Memory B cell (primary cell): ENCODE measurements around the gene MT3.
A peak's percentile ranks its signal among the peaks of the same experiment; 100 is the strongest.
"Not testable (repeated sequence)": the region's sequence is repeated elsewhere in the genome, so short reads cannot be mapped to it uniquely, and the experiment has no call there.

Experiments
- ATAC-seq: fragments of 150-1000 bp; cut with Tn5 transposase; 2 replicates; pipeline ENCODE4 v1.10.0; 2021; ENCODE audit warnings: low read depth, mild to moderate bottlenecking, moderate library complexity
- DNase-seq, 2 donors: peaks; one replicate each; pipeline ENCODE4 v3.0.0; 2022; ENCODE audit warnings: low spot score in 2 of 2
- H3K27ac Mint-ChIP-seq: one replicate; pipeline ENCODE4 v1.8.0; 2022; ENCODE audit warnings: mild to moderate bottlenecking, moderate library complexity, mixed read lengths
- H3K27me3 Mint-ChIP-seq: one replicate; pipeline ENCODE4 v1.8.0; 2022; ENCODE audit warnings: mixed read lengths
- H3K36me3 Mint-ChIP-seq: one replicate; pipeline ENCODE4 v1.8.0; 2022; ENCODE audit warnings: mild to moderate bottlenecking, mixed read lengths
- H3K4me1 Mint-ChIP-seq: one replicate; pipeline ENCODE4 v1.8.0; 2022; ENCODE audit warnings: mixed read lengths
- H3K4me3 Mint-ChIP-seq: one replicate; pipeline ENCODE4 v1.8.0; 2022; ENCODE audit warnings: mild to moderate bottlenecking, moderate library complexity, mixed read lengths
- H3K9me3 Mint-ChIP-seq: one replicate; pipeline ENCODE4 v1.8.0; 2022; ENCODE audit warnings: mixed read lengths

Gene MT3

GRCh38 chr16:56609463-56609921, 20.2 kb downstream of the MT3 start:
- peak overlapping the region; percentile 92 for H3K4me3 Mint-ChIP-seq
- DNase-seq (peak; percentile 63 to 77), ATAC-seq (peak; percentile 75)
- peaks cover 26% of the 10 kb centered on the region for H3K4me1 Mint-ChIP-seq
- peak overlapping the region; percentile 86 for H3K27ac Mint-ChIP-seq
- H3K27me3 Mint-ChIP-seq: no peaks in the 10 kb centered on the region
- no peaks in the 10 kb centered on the region for H3K36me3 Mint-ChIP-seq
- H3K9me3 Mint-ChIP-seq: no peaks in the 10 kb centered on the region

GRCh38 chr16:56610017-56610608, 20.8 kb downstream of the MT3 start:
- H3K27ac Mint-ChIP-seq: peak overlapping the region; percentile 86
- H3K4me3 Mint-ChIP-seq: peak overlapping the region; percentile 92
- no peaks in the 10 kb centered on the region for H3K27me3 Mint-ChIP-seq
- peaks cover 26% of the 10 kb centered on the region for H3K4me1 Mint-ChIP-seq
- ATAC-seq (peak; percentile 57), DNase-seq (peak in 1 of 2 donors; percentile 26)
- H3K9me3 Mint-ChIP-seq: no peaks in the 10 kb centered on the region
- no peaks in the 10 kb centered on the region for H3K36me3 Mint-ChIP-seq

GRCh38 chr16:56610609-56611111, 21.3 kb downstream of the MT3 start:
- Mint-ChIP-seq H3K36me3 (no peaks in the 10 kb centered on the region), H3K4me1 (peaks cover 26% of the 10 kb centered on the region), H3K4me3 (peak overlapping the region; percentile 72), H3K27me3 (no peaks in the 10 kb centered on the region), H3K9me3 (no peaks in the 10 kb centered on the region), H3K27ac (peak overlapping the region; percentile 86)
- ATAC-seq (no peak), DNase-seq (no peak)

- Mint-ChIP-seq H3K9me3 (no peaks in the 10 kb centered on the region), H3K27me3 (no peaks in the 10 kb centered on the region), H3K36me3 (no peaks in the 10 kb centered on the region), H3K4me1 (peaks cover 26% of the 10 kb centered on the region), H3K27ac (peak overlapping the region; percentile 86), H3K4me3 (peak overlapping the region; percentile 47)
- ATAC-seq (no peak), DNase-seq (no peak)
Measured at GRCh38 chr16:56611281-56611833, 22.0 kb downstream of the MT3 start.

DNA sequence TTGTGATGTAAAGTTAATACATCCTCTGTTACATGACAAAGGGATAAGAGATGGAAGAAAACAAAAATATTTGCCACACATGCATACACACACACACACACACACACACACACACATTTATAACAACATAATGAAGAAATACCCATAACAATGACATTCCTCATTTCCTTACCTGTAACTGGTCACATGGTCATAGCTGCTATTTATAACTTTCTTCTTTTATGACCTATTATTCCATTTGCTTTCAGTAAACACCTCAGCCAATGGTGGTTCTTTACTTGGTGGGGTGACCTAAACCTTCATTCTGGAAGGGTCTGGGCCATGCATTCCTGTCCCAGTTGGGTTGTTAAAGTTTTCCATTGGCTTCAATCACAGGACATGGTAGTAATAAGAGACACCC, 24.4 kb downstream of the MT3 start:
- peaks cover 27% of the 10 kb centered on the region for H3K4me1 Mint-ChIP-seq
- H3K27ac Mint-ChIP-seq: no peak overlapping the region

DNA sequence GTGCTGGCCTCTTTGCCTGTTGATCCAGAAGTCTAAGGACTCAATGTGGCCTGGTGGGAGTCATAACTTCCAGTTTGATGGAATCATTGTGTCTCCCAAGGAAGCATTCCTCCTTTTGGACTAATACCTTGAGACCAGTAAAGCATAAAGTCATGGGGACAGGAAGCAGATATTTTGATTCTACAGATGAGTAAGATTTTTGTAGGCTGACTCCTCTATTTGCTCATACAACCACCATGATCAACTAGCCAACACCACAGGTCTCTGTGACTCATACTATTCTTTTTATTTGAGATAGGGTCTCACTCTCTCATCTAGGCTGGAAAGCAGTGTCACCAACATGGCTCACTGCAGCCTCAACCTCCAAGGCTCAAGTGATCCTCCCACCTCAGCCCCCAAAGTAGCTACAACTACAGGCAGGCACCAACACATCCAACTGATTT, 25.2 kb downstream of the MT3 start:
- no peak overlapping the region for H3K4me3 Mint-ChIP-seq
- H3K27ac Mint-ChIP-seq: no peak overlapping the region
- H3K9me3 Mint-ChIP-seq: no peaks in the 10 kb centered on the region
- no peak for ATAC-seq
- peaks cover 20% of the 10 kb centered on the region for H3K4me1 Mint-ChIP-seq
- DNase-seq: no peak
- H3K27me3 Mint-ChIP-seq: peaks cover 9% of the 10 kb centered on the region
- no peaks in the 10 kb centered on the region for H3K36me3 Mint-ChIP-seq

More for the DNA sequence above, 24.4 kb downstream of the MT3 start:
- no peaks in the 10 kb centered on the region for H3K36me3 Mint-ChIP-seq
- ATAC-seq (no peak), DNase-seq (no peak)
- H3K4me3 Mint-ChIP-seq: no peak overlapping the region
- H3K27me3 Mint-ChIP-seq: peaks cover 8% of the 10 kb centered on the region
- H3K9me3 Mint-ChIP-seq: no peaks in the 10 kb centered on the region

GRCh38 chr16:56615353-56615752, 26.0 kb downstream of the MT3 start:
- no peaks in the 10 kb centered on the region for H3K36me3 Mint-ChIP-seq
- ATAC-seq: no peak
- H3K27ac Mint-ChIP-seq: no peak overlapping the region
- DNase-seq: no peak
- no peaks in the 10 kb centered on the region for H3K9me3 Mint-ChIP-seq
- peaks cover 16% of the 10 kb centered on the region for H3K4me1 Mint-ChIP-seq
- no peak overlapping the region for H3K4me3 Mint-ChIP-seq
- peaks cover 10% of the 10 kb centered on the region for H3K27me3 Mint-ChIP-seq

DNA sequence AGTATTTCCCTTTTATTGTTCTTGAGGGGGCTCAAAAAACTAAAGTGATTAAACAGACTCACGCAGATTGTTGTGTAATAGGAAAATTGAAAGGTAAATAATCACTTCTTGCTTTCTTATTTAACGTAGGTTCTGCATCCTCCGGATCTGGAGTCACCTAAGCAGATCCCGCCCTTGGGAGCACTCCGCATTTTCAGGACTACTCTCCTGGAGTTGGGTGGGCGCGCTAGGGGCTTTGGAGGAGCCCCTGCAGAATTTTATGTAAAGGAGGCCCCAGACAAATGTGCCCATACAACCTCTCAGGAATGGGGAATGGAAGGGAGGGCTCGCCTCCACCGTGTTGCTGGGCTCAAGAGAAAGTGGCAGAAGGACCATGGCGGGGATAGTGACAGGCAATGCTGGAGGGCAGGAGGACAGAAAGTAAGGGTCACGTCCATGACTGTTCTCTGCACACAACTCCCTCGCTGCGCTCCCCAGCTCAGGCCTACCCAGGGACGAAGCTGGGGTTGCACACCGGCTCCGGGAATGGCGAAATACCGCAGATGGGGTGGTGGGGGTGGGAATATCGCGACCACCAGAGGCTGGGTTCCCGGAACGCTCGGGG, 27.4 kb downstream of the MT3 start:
- Mint-ChIP-seq H3K4me3 (peak overlapping the region; percentile 64), H3K36me3 (no peaks in the 10 kb centered on the region), H3K27ac (no peak overlapping the region), H3K27me3 (peaks cover 12% of the 10 kb centered on the region), H3K9me3 (no peaks in the 10 kb centered on the region), H3K4me1 (peaks cover 6% of the 10 kb centered on the region)
- DNase-seq (no peak), ATAC-seq (no peak)

GRCh38 chr16:56617212-56618085, 28.1 kb downstream of the MT3 start:
- peak overlapping the region; percentile 66 for H3K4me3 Mint-ChIP-seq
- peaks cover 12% of the 10 kb centered on the region for H3K27me3 Mint-ChIP-seq
- H3K36me3 Mint-ChIP-seq: no peaks in the 10 kb centered on the region
- peaks cover 6% of the 10 kb centered on the region for H3K4me1 Mint-ChIP-seq
- H3K9me3 Mint-ChIP-seq: no peaks in the 10 kb centered on the region
- no peak overlapping the region for H3K27ac Mint-ChIP-seq
- ATAC-seq: peak; percentile 27
- no peak for DNase-seq

DNA sequence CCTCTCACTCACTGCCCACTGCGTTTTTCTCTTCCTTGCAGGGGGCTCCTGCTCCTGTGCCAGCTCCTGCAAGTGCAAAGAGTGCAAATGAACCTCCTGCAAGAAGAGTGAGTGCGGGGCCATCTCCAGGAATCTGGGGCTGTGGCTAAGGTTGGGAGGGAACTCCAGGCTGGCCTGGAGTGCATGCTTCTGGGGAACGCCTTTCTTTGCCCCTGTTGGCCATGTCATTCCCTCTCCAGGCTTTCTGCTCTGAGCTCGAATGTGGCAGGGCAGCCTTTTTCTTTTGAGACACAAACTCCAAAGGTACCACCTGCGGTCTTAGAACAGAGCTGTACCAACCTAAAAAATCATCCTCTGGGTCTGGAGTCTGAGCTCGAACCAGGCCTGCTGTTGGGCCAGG, 28.8 kb downstream of the MT3 start:
- peaks cover 12% of the 10 kb centered on the region for H3K27me3 Mint-ChIP-seq
- DNase-seq: no peak
- no peaks in the 10 kb centered on the region for H3K36me3 Mint-ChIP-seq
- H3K9me3 Mint-ChIP-seq: no peaks in the 10 kb centered on the region
- no peak overlapping the region for H3K27ac Mint-ChIP-seq
- H3K4me3 Mint-ChIP-seq: no peak overlapping the region
- ATAC-seq: no peak
- H3K4me1 Mint-ChIP-seq: peaks cover 6% of the 10 kb centered on the region

DNA sequence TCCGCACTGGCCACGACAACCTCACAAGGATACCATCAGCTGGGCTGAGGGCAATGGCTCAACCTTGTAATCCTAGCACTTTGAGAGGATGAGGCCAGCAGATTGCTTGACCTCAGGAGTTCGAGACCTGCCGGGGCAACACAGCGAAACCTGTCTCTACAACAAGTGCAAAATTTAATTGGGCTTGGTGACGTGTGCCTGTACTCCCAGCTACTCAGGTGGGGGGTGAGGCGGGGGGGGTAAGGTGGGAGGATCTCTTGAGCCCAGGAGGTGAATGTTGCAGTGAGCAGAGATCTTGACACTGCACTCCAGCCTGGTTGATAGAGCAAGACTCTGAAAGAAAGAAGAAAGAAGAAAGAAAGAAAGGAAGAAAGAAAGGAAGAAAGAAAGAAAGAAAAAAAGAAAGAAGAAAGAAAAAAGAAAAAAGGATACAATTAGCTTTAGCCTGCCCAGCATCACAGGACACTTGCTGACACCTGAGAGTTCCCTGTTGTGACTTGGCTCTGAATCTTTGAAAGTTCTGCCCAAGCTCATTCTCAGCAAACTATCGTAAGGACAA, 31.1 kb downstream of the MT3 start:
- H3K27ac Mint-ChIP-seq: no peak overlapping the region
- H3K9me3 Mint-ChIP-seq: no peaks in the 10 kb centered on the region
- ATAC-seq: no peak
- no peak overlapping the region for H3K4me3 Mint-ChIP-seq
- DNase-seq: no peak
- H3K4me1 Mint-ChIP-seq: peaks cover 11% of the 10 kb centered on the region
- H3K36me3 Mint-ChIP-seq: no peaks in the 10 kb centered on the region
- H3K27me3 Mint-ChIP-seq: peaks cover 22% of the 10 kb centered on the region

DNA sequence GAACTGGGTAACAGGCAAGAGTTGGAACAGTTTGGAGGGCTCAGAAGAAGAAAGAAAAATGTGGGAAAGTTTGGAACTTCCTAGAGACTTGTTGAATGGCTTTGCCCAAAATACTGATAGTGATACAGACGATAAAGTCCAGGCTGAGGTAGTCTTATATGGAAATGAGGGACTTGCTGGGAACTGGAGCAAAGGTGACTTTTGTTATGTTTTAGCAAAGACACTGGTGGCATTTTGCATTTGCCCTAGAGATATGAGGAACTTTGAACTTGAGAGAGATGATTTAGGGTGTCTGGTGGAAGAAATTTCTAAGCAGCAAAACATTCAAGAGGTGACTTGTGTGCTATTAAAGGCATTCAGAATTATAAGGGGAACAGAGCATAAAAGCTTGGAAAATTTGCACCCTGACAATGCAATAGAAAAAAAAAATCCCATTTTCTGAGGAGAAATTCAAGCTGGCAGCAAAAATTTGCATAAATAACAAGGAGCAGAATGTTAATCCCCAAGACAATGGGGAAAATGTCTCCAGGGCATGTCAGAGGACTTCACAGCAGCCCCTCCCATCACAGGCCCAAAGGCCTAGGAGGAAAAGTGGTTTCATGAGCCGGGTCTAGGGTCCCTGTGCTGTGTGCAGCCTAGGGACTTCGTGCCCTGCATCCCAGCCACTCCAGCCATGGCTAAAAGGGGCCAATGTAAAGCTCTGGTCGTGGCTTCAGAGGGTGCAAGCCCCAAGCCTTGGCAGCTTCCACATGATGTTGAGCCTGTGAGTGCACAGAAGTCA, 32.5 kb downstream of the MT3 start:
- not testable (repeated sequence) for ATAC-seq
- H3K27me3 Mint-ChIP-seq: peaks cover 25% of the 10 kb centered on the region

DNA sequence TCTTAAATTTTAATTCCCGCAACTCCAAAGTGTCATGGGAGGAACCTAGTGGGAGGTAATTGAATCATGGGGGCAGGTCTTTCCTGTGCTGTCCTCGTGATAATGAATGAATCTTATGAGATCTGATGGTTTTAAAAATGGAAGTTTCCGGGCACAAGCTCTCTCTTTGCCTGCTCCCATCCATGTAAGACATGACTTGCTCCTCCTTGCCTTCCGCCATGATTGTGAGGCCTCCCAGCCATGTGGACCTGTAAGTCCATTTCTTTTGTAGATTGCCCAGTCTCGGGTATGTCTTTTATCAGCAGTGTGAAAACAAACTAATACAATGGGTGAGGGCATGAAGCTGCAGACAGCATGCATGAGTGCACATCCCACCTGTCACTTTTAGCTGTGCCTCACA, 33.9 kb downstream of the MT3 start:
- not testable (repeated sequence) for H3K4me3 Mint-ChIP-seq, ATAC-seq, H3K4me1 Mint-ChIP-seq, H3K36me3 Mint-ChIP-seq, DNase-seq, H3K9me3 Mint-ChIP-seq, H3K27ac Mint-ChIP-seq
- H3K27me3 Mint-ChIP-seq: peaks cover 18% of the 10 kb centered on the region

More for the DNA sequence above, 32.5 kb downstream of the MT3 start:
- DNase-seq, H3K36me3 Mint-ChIP-seq, H3K27ac Mint-ChIP-seq, H3K4me3 Mint-ChIP-seq, H3K9me3 Mint-ChIP-seq: not testable (repeated sequence)
- peaks cover 14% of the 10 kb centered on the region for H3K4me1 Mint-ChIP-seq
